Mucosa of rectum (tissue), 2 donors: ENCODE measurements around the gene PTPRD.

ENCODE experiments used
- H3K27ac ChIP-seq, 2 donors: one replicate each; pipeline ENCODE4 v1.7.0; 2013; ENCODE audit warnings: inconsistent platforms in 2 of 2, low read depth in 2 of 2, low read length in 2 of 2
- H3K27me3 ChIP-seq, 2 donors: one replicate each; pipeline ENCODE4 v1.7.0; 2013; ENCODE audit warnings: low read length in 2 of 2; ENCODE audit not compliant: control insufficient read depth in 2 of 2, insufficient read depth in 2 of 2
- H3K36me3 ChIP-seq, 2 donors: one replicate each; pipeline ENCODE4 v1.7.0; 2013; ENCODE audit warnings: low read length in 2 of 2; ENCODE audit not compliant: control insufficient read depth in 2 of 2, insufficient read depth in 2 of 2
- H3K4me1 ChIP-seq, 2 donors: one replicate each; pipeline ENCODE4 v1.7.0; 2013; ENCODE audit warnings: low read length in 2 of 2, mild to moderate bottlenecking in 1 of 2; ENCODE audit not compliant: control insufficient read depth in 2 of 2, insufficient read depth in 2 of 2
- H3K4me3 ChIP-seq, 2 donors: one replicate each; pipeline ENCODE4 v1.7.0; 2013; ENCODE audit warnings: low read length in 2 of 2
- H3K9ac ChIP-seq, 2 donors: one replicate each; pipeline ENCODE4 v1.7.0; 2013; ENCODE audit warnings: low read length in 2 of 2, low read depth in 1 of 2, mild to moderate bottlenecking in 1 of 2
- H3K9me3 ChIP-seq, 2 donors: one replicate each; pipeline ENCODE4 v1.7.0; 2013; ENCODE audit warnings: low read length in 2 of 2; ENCODE audit not compliant: control insufficient read depth in 2 of 2
- donor health status: healthy.
- donor health status: Normal muscosa, but diverticular disease.

PTPRD gene

GRCh38 chr9:8683496-8683895, 1929.3 kb downstream of the PTPRD start:
- Histone ChIP-seq H3K36me3 (no peaks in the 10 kb centered on the region), H3K27me3 (no peaks in the 10 kb centered on the region), H3K4me1 (no peaks in the 10 kb centered on the region), H3K9me3 (no peaks in the 10 kb centered on the region), H3K9ac (no peak overlapping the region), H3K27ac (no peak overlapping the region), H3K4me3 (no peak overlapping the region)

- H3K9ac ChIP-seq: no peak overlapping the region
- no peaks in the 10 kb centered on the region for H3K4me1 ChIP-seq
- H3K27me3 ChIP-seq: no peaks in the 10 kb centered on the region
- no peaks in the 10 kb centered on the region for H3K36me3 ChIP-seq
- no peak overlapping the region for H3K27ac ChIP-seq
- no peak overlapping the region for H3K4me3 ChIP-seq
- H3K9me3 ChIP-seq: no peaks in the 10 kb centered on the region
These were observed 1932.1 kb downstream of the PTPRD start for GRCh38 chr9:8680658-8681057.

GRCh38 chr9:8680157-8680556, 1932.6 kb downstream of the PTPRD start:
- Histone ChIP-seq H3K27ac (no peak overlapping the region), H3K4me1 (no peaks in the 10 kb centered on the region), H3K4me3 (no peak overlapping the region), H3K9me3 (no peaks in the 10 kb centered on the region), H3K27me3 (no peaks in the 10 kb centered on the region), H3K9ac (no peak overlapping the region), H3K36me3 (no peaks in the 10 kb centered on the region)

- H3K9me3 ChIP-seq: no peaks in the 10 kb centered on the region
- no peak overlapping the region for H3K9ac ChIP-seq
- H3K27ac ChIP-seq: no peak overlapping the region
- H3K27me3 ChIP-seq: no peaks in the 10 kb centered on the region
- no peaks in the 10 kb centered on the region for H3K4me1 ChIP-seq
- H3K36me3 ChIP-seq: no peaks in the 10 kb centered on the region
- H3K4me3 ChIP-seq: no peak overlapping the region
These were observed 1933.4 kb downstream of the PTPRD start for GRCh38 chr9:8679371-8679822.

GRCh38 chr9:8677741-8678140, 1935.1 kb downstream of the PTPRD start:
- H3K36me3 ChIP-seq: no peaks in the 10 kb centered on the region
- H3K9me3 ChIP-seq: no peaks in the 10 kb centered on the region
- no peak overlapping the region for H3K9ac ChIP-seq
- H3K4me1 ChIP-seq: no peaks in the 10 kb centered on the region
- no peak overlapping the region for H3K4me3 ChIP-seq
- no peak overlapping the region for H3K27ac ChIP-seq
- H3K27me3 ChIP-seq: no peaks in the 10 kb centered on the region

- Histone ChIP-seq H3K9me3 (no peaks in the 10 kb centered on the region), H3K4me3 (no peak overlapping the region), H3K27me3 (no peaks in the 10 kb centered on the region), H3K4me1 (no peaks in the 10 kb centered on the region), H3K36me3 (no peaks in the 10 kb centered on the region), H3K27ac (no peak overlapping the region), H3K9ac (no peak overlapping the region)
These were observed 1938.3 kb downstream of the PTPRD start for GRCh38 chr9:8674536-8674935.

GRCh38 chr9:8673830-8674229, 1939.0 kb downstream of the PTPRD start:
- no peak overlapping the region for H3K27ac ChIP-seq
- H3K9ac ChIP-seq: no peak overlapping the region
- no peaks in the 10 kb centered on the region for H3K27me3 ChIP-seq
- H3K4me3 ChIP-seq: no peak overlapping the region
- H3K9me3 ChIP-seq: no peaks in the 10 kb centered on the region
- H3K36me3 ChIP-seq: no peaks in the 10 kb centered on the region
- no peaks in the 10 kb centered on the region for H3K4me1 ChIP-seq

- Histone ChIP-seq H3K4me1 (no peaks in the 10 kb centered on the region), H3K4me3 (no peak overlapping the region), H3K9ac (no peak overlapping the region), H3K27me3 (no peaks in the 10 kb centered on the region), H3K9me3 (no peaks in the 10 kb centered on the region), H3K27ac (no peak overlapping the region), H3K36me3 (no peaks in the 10 kb centered on the region)
These were observed 1942.1 kb downstream of the PTPRD start for GRCh38 chr9:8670751-8671150.

- no peak overlapping the region for H3K27ac ChIP-seq
- no peak overlapping the region for H3K4me3 ChIP-seq
- H3K27me3 ChIP-seq: no peaks in the 10 kb centered on the region
- no peaks in the 10 kb centered on the region for H3K4me1 ChIP-seq
- no peaks in the 10 kb centered on the region for H3K9me3 ChIP-seq
- no peaks in the 10 kb centered on the region for H3K36me3 ChIP-seq
- H3K9ac ChIP-seq: no peak overlapping the region
These were observed 1944.1 kb downstream of the PTPRD start for GRCh38 chr9:8668751-8669150.

GRCh38 chr9:8668231-8668630, 1944.6 kb downstream of the PTPRD start:
- H3K4me1 ChIP-seq: no peaks in the 10 kb centered on the region
- no peaks in the 10 kb centered on the region for H3K27me3 ChIP-seq
- no peak overlapping the region for H3K9ac ChIP-seq
- H3K36me3 ChIP-seq: no peaks in the 10 kb centered on the region
- no peaks in the 10 kb centered on the region for H3K9me3 ChIP-seq
- no peak overlapping the region for H3K27ac ChIP-seq
- H3K4me3 ChIP-seq: no peak overlapping the region

- H3K4me1 ChIP-seq: no peaks in the 10 kb centered on the region
- no peak overlapping the region for H3K27ac ChIP-seq
- no peak overlapping the region for H3K4me3 ChIP-seq
These were observed 1946.7 kb downstream of the PTPRD start for GRCh38 chr9:8666060-8666459.

More at GRCh38 chr9:8666060-8666459, 1946.7 kb downstream of the PTPRD start:
- H3K36me3 ChIP-seq: no peaks in the 10 kb centered on the region
- H3K27me3 ChIP-seq: no peaks in the 10 kb centered on the region
- no peaks in the 10 kb centered on the region for H3K9me3 ChIP-seq
- H3K9ac ChIP-seq: no peak overlapping the region
